ENCODE results near the gene P3H2.

Gene P3H2

DNA sequence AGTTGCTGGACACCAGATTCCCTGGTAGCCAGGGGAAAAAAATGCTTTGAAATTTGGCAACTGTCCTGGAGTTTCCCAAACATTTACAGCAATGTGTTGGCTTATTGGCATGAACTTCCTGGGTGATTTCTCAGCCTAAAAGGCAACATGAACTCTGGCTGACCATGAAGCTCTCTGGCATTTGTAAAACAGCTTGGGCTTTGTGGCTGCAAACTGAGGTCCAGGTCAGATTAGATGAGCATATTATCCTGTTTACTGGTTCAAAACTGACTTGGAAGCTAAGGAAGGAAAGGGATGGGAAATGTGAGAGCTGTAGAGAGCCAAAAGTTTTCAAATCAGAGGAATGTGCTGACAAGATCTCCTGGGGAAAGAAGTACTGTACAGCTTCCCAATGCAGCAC is 139.0 kb downstream of the P3H2 start:
- H3K79me2 ChIP-seq (ENCODE audit: insufficient read depth, low read length) = no peaks in the 10 kb centered on the region
- H3F3A ChIP-seq (ENCODE audit: low read depth) = no peaks in the 10 kb centered on the region
- H3K27me3 ChIP-seq (ENCODE audit: insufficient read depth, low read length, poor library complexity, severe bottlenecking) = no peaks in the 10 kb centered on the region
- no peak overlapping the region for H3K9ac ChIP-seq (ENCODE audit: low read depth, low read length, poor library complexity, severe bottlenecking)
- no peaks in the 10 kb centered on the region for H3K9me2 ChIP-seq (replicated peaks; ENCODE audit: low read depth, low read length)
- no peaks in the 10 kb centered on the region for H4K20me1 ChIP-seq (ENCODE audit: insufficient read depth, low read length, poor library complexity, severe bottlenecking)
- TF ChIP-seq EZH2phosphoT487 (IDR thresholded peaks at IDR 0.05; ENCODE audit: borderline replicate concordance) (no peak), CTCF (conservative IDR thresholded peaks at IDR 0.05; ENCODE audit: low read length) (no peak)
- H2AFZ ChIP-seq (ENCODE audit: low read length) = no peak overlapping the region
- no peak overlapping the region for H3K4me2 ChIP-seq (ENCODE audit: low read depth, low read length, poor library complexity, severe bottlenecking)
- no peak overlapping the region for H3K4me3 ChIP-seq (ENCODE audit: low read length, poor library complexity, severe bottlenecking)
- H3K36me3 ChIP-seq (ENCODE audit: insufficient read depth, low read length) = no peaks in the 10 kb centered on the region
- no peaks in the 10 kb centered on the region for H3K9me3 ChIP-seq (ENCODE audit: insufficient read depth, low read depth, low read length)
- peaks cover 28% of the 10 kb centered on the region for H3K4me1 ChIP-seq (ENCODE audit: insufficient read depth, low read length, poor library complexity, severe bottlenecking)

- Histone ChIP-seq H3K9ac (ENCODE audit: low read depth, low read length, poor library complexity, severe bottlenecking) (no peak overlapping the region), H3K36me3 (ENCODE audit: insufficient read depth, low read length) (no peaks in the 10 kb centered on the region), H3F3A (ENCODE audit: low read depth) (no peaks in the 10 kb centered on the region), H3K27me3 (ENCODE audit: insufficient read depth, low read length, poor library complexity, severe bottlenecking) (no peaks in the 10 kb centered on the region), H3K4me3 (ENCODE audit: low read length, poor library complexity, severe bottlenecking) (no peak overlapping the region), H3K4me1 (ENCODE audit: insufficient read depth, low read length, poor library complexity, severe bottlenecking) (peaks cover 23% of the 10 kb centered on the region), H4K20me1 (ENCODE audit: insufficient read depth, low read length, poor library complexity, severe bottlenecking) (no peaks in the 10 kb centered on the region), H2AFZ (ENCODE audit: low read length) (no peak overlapping the region), H3K4me2 (ENCODE audit: low read depth, low read length, poor library complexity, severe bottlenecking) (peak overlapping the region; percentile 0), H3K9me3 (ENCODE audit: insufficient read depth, low read depth, low read length) (no peaks in the 10 kb centered on the region), H3K79me2 (ENCODE audit: insufficient read depth, low read length) (no peaks in the 10 kb centered on the region), H3K9me2 (replicated peaks; ENCODE audit: low read depth, low read length) (no peaks in the 10 kb centered on the region)
- TF ChIP-seq CTCF (conservative IDR thresholded peaks at IDR 0.05; ENCODE audit: low read length) = no peak
- TF ChIP-seq EZH2phosphoT487 (IDR thresholded peaks at IDR 0.05; ENCODE audit: borderline replicate concordance) = no peak
Measured at GRCh38 chr3:189978753-189979152, 141.9 kb downstream of the P3H2 start.

GRCh38 chr3:189977174-189977573 is 143.5 kb downstream of the P3H2 start:
- peak overlapping the region; percentile 32 for H3K4me2 ChIP-seq (ENCODE audit: low read depth, low read length, poor library complexity, severe bottlenecking)
- H4K20me1 ChIP-seq (ENCODE audit: insufficient read depth, low read length, poor library complexity, severe bottlenecking) = no peaks in the 10 kb centered on the region
- no peak overlapping the region for H3K9ac ChIP-seq (ENCODE audit: low read depth, low read length, poor library complexity, severe bottlenecking)
- no peaks in the 10 kb centered on the region for H3K36me3 ChIP-seq (ENCODE audit: insufficient read depth, low read length)
- H3K4me1 ChIP-seq (ENCODE audit: insufficient read depth, low read length, poor library complexity, severe bottlenecking) = peaks cover 23% of the 10 kb centered on the region
- no peaks in the 10 kb centered on the region for H3K79me2 ChIP-seq (ENCODE audit: insufficient read depth, low read length)
- H3K9me2 ChIP-seq (replicated peaks; ENCODE audit: low read depth, low read length) = no peaks in the 10 kb centered on the region
- H3K4me3 ChIP-seq (ENCODE audit: low read length, poor library complexity, severe bottlenecking) = no peak overlapping the region
- no peaks in the 10 kb centered on the region for H3F3A ChIP-seq (ENCODE audit: low read depth)
- TF ChIP-seq EZH2phosphoT487 (IDR thresholded peaks at IDR 0.05; ENCODE audit: borderline replicate concordance) (no peak), CTCF (conservative IDR thresholded peaks at IDR 0.05; ENCODE audit: low read length) (no peak)
- H2AFZ ChIP-seq (ENCODE audit: low read length) = no peak overlapping the region
- H3K9me3 ChIP-seq (ENCODE audit: insufficient read depth, low read depth, low read length) = no peaks in the 10 kb centered on the region
- no peaks in the 10 kb centered on the region for H3K27me3 ChIP-seq (ENCODE audit: insufficient read depth, low read length, poor library complexity, severe bottlenecking)
